22Rv1 (cell line): ENCODE measurements around the gene ERMN.

Experiments used
- ZFX ChIP-seq: fragments of 450-650 bp; IDR thresholded peaks from 2 replicates; pipeline ENCODE4 v1.6.1; 2017; ENCODE audit warnings: antibody characterized with exemption, borderline replicate concordance
- TF ChIP-seq, protein P1 (sequence below): fragments of 450-650 bp; IDR thresholded peaks from 2 replicates; pipeline ENCODE4 v1.5.1; 2017; ENCODE audit warnings: mild to moderate bottlenecking

GRCh38 chr2:157304811-157305722, 20.6 kb downstream of the ERMN start:
- TF ChIP-seq, protein P1, sequence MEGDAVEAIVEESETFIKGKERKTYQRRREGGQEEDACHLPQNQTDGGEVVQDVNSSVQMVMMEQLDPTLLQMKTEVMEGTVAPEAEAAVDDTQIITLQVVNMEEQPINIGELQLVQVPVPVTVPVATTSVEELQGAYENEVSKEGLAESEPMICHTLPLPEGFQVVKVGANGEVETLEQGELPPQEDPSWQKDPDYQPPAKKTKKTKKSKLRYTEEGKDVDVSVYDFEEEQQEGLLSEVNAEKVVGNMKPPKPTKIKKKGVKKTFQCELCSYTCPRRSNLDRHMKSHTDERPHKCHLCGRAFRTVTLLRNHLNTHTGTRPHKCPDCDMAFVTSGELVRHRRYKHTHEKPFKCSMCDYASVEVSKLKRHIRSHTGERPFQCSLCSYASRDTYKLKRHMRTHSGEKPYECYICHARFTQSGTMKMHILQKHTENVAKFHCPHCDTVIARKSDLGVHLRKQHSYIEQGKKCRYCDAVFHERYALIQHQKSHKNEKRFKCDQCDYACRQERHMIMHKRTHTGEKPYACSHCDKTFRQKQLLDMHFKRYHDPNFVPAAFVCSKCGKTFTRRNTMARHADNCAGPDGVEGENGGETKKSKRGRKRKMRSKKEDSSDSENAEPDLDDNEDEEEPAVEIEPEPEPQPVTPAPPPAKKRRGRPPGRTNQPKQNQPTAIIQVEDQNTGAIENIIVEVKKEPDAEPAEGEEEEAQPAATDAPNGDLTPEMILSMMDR, result no peak
- TF ChIP-seq ZFX, result no peak
